ENCODE results near the gene NMU. TPM values are rescaled to one million over a fixed set of nuclear protein-coding genes. Genes with fewer than 3 reads are reported as not detected.

Gene NMU
- polyA plus RNA-seq, 1 of the 3 experiments (the other 2 are of a cell fraction): 0.66 TPM

DNA sequence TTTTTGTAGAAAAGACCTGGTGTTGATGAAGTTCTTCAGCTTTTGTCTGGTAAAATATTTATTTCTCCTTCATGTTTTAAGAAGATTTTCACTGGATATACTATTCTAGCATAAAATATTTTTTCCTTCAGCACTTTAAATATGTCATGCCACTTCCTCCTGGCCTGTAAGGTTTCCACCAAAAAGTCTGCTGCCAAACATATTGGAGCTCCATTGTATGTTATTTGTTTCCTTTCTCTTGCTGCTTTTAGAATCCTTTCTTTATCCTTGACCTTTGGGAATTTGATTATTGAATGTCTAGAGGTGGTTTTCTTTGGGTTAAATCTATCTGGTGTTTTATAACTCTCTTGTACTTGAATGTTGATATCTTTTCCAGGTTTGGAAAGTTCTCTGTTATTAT is 35.6 kb upstream of the NMU start:
- CTCF ChIA-PET: interaction anchor here (0.8 kb wide), 1 partner anchor 10 kb away, joined by 3 read pairs; no protein-coding TSS in a partner anchor
- Histone ChIP-seq H3F3A (replicated peaks; ENCODE audit: insufficient read depth) (no peaks in the 10 kb centered on the region), H4K20me1 (ENCODE audit: insufficient read depth) (no peaks in the 10 kb centered on the region), H3K9ac (no peak overlapping the region), H3K36me3 (replicated peaks in 1 of 2; ENCODE audit: control insufficient read depth in 1 of 2, insufficient read depth in 2 of 2, low read length in 1 of 2) (no peaks in the 10 kb centered on the region), H3K27me3 (ENCODE audit: insufficient read depth) (no peaks in the 10 kb centered on the region), H3K4me1 (ENCODE audit: control insufficient read depth in 1 of 2, insufficient read depth in 2 of 2, low read depth in 1 of 2, low read length in 1 of 2) (no peaks in the 10 kb centered on the region), H3K79me2 (ENCODE audit: insufficient read depth) (no peaks in the 10 kb centered on the region), H3K9me3 (no peaks in the 10 kb centered on the region), H3K9me2 (no peaks in the 10 kb centered on the region), H3K27ac (ENCODE audit: low read depth in 2 of 2, low read length in 1 of 2) (no peak overlapping the region), H3K4me2 (no peak overlapping the region), H2AFZ (ENCODE audit: low read depth) (no peak overlapping the region), H3K4me3 (ENCODE audit: low read depth in 2 of 2, low read length in 1 of 2) (no peak overlapping the region)
- DNase-seq: no peak
- POLR2A ChIA-PET: no interaction called here
- TF ChIP-seq NFIC (IDR thresholded peaks at IDR 0.05; ENCODE audit: borderline replicate concordance) (no peak), EP300 (IDR thresholded peaks at IDR 0.05; ENCODE audit: borderline replicate concordance in 1 of 2, low read depth in 1 of 2, low read length in 1 of 2) (no peak), ELF1 (IDR thresholded peaks at IDR 0.05) (no peak), FOSL2 (IDR thresholded peaks at IDR 0.05; ENCODE audit: borderline replicate concordance, low read depth) (no peak), RFX5 (IDR thresholded peaks at IDR 0.05; ENCODE audit: low read length) (no peak), RXRA (IDR thresholded peaks at IDR 0.05; ENCODE audit: borderline replicate concordance, low read depth) (no peak), YY1 (IDR thresholded peaks at IDR 0.05; ENCODE audit: low read depth) (no peak)
- TF ChIP-seq, protein P1, sequence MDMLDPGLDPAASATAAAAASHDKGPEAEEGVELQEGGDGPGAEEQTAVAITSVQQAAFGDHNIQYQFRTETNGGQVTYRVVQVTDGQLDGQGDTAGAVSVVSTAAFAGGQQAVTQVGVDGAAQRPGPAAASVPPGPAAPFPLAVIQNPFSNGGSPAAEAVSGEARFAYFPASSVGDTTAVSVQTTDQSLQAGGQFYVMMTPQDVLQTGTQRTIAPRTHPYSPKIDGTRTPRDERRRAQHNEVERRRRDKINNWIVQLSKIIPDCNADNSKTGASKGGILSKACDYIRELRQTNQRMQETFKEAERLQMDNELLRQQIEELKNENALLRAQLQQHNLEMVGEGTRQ (IDR thresholded peaks at IDR 0.05; ENCODE audit: borderline replicate concordance, low read depth, low read length): no peak
- TF ChIP-seq, protein P2, sequence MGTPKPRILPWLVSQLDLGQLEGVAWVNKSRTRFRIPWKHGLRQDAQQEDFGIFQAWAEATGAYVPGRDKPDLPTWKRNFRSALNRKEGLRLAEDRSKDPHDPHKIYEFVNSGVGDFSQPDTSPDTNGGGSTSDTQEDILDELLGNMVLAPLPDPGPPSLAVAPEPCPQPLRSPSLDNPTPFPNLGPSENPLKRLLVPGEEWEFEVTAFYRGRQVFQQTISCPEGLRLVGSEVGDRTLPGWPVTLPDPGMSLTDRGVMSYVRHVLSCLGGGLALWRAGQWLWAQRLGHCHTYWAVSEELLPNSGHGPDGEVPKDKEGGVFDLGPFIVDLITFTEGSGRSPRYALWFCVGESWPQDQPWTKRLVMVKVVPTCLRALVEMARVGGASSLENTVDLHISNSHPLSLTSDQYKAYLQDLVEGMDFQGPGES (IDR thresholded peaks at IDR 0.05; ENCODE audit: low read depth, low read length): no peak

DNA sequence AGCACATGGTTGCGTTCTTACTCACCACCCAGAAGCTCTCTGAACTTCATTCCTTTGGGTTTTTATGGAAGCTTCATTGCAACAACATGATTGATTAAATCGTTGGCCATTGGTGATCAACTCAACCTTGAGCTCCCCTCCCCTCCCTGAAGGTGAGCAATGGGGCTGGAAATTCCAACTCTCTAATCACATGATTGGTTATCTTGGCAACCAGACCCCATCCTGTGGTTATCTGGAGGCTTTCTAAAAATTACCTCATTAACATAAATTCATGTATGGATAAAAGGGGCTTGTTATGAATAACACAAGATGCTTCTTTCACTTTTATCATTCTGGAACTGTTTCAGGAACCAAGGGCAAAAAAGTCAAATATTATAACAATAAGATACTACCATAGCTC is 34.6 kb upstream of the NMU start:
- no peaks in the 10 kb centered on the region for H3F3A ChIP-seq (replicated peaks; ENCODE audit: insufficient read depth)
- no peak for DNase-seq
- CTCF ChIA-PET: no interaction called here
- no peaks in the 10 kb centered on the region for H3K79me2 ChIP-seq (ENCODE audit: insufficient read depth)
- no peak overlapping the region for H3K27ac ChIP-seq (ENCODE audit: low read depth in 2 of 2, low read length in 1 of 2)
- no peaks in the 10 kb centered on the region for H3K36me3 ChIP-seq (replicated peaks in 1 of 2; ENCODE audit: control insufficient read depth in 1 of 2, insufficient read depth in 2 of 2, low read length in 1 of 2)
- H3K27me3 ChIP-seq (ENCODE audit: insufficient read depth): no peaks in the 10 kb centered on the region
- no peak overlapping the region for H2AFZ ChIP-seq (ENCODE audit: low read depth)
- POLR2A ChIA-PET: no interaction called here
- H3K4me1 ChIP-seq (ENCODE audit: control insufficient read depth in 1 of 2, insufficient read depth in 2 of 2, low read depth in 1 of 2, low read length in 1 of 2): no peaks in the 10 kb centered on the region
- no peaks in the 10 kb centered on the region for H3K9me2 ChIP-seq
- H3K4me3 ChIP-seq (ENCODE audit: low read depth in 2 of 2, low read length in 1 of 2): no peak overlapping the region
- no peaks in the 10 kb centered on the region for H3K9me3 ChIP-seq
- no peaks in the 10 kb centered on the region for H4K20me1 ChIP-seq (ENCODE audit: insufficient read depth)
- H3K9ac ChIP-seq: no peak overlapping the region
- WGBS (ENCODE audit: low lambda C conversion rate): 13% methylated on average over 2 of the region's 2 CpGs
- TF ChIP-seq NFIC (IDR thresholded peaks at IDR 0.05; ENCODE audit: borderline replicate concordance) (no peak), SIN3A (IDR thresholded peaks at IDR 0.05; ENCODE audit: borderline replicate concordance, low read depth, low read length) (no peak), JUND (IDR thresholded peaks at IDR 0.05) (no peak), TEAD4 (IDR thresholded peaks at IDR 0.05; ENCODE audit: borderline replicate concordance, insufficient read depth) (no peak)
- no peak overlapping the region for H3K4me2 ChIP-seq
